ENCODE results near the gene C2CD5.
A peak's percentile ranks its signal among the peaks of the same experiment; 100 is the strongest.

Gene C2CD5

DNA sequence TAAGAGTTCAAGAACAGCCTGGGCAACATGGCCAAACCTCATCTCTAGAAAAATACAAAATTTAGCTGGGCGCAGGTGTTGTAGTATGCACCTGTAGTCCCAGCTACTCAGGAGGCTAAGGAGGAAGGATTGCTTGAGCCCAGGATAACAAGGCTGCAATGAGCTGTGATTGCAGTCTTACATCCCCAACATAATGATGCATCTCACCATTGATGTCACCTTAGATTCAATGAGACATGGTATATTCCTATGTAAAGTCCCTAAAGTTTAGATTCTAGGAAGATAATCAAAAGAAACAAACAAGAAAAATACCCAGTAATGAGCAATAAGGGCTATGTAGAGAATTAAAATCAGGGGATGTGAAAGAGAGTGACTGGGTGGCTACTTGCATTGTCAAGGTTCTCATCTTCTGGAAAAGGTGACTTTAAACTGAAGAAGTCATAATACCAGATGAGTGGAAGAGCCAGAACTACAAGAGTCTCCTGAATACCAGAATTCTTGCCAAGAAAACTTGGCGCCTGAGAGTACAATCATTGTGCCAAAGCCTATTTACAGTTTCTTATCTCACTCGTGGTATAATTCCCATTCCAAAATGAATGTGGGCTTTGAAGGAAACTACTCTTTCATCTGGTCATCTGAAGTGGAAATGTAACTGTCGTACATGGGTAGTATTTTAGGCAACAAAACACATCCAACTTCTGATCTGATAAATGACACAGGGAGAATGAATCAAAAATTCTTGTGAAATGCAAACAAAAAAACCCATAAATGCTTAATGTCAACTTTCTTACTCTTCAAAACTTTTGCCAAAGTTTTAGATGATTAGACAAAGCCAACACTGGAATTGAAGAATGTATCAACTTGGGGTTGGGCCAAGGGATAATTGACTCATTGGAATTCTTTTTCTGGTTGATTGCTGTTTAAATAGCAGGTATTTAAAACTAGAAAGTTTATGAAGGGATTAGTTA lies 128.7 kb downstream of the C2CD5 start:
- DNase-seq (ENCODE audit: low spot score): peak; percentile 8

DNA sequence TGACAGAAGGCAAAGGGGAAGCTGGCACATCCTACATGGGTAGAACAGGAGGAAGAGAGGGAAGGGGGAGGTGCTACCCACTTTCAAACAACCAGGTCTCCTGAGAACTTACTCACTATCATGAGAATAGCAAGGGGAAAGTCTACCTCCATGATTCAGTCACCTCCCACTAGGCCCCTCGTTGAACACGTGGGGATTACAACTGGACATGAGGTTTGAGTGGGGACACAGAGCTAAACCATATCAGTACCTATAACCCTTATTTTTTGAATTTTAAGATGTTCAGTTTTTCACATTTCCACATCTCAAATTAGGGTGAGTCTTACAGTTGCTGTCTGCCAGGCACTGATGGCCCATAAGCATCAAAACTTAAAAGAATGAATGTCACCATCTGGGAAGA lies 129.6 kb downstream of the C2CD5 start:
- DNase-seq (ENCODE audit: low spot score): no peak

DNA sequence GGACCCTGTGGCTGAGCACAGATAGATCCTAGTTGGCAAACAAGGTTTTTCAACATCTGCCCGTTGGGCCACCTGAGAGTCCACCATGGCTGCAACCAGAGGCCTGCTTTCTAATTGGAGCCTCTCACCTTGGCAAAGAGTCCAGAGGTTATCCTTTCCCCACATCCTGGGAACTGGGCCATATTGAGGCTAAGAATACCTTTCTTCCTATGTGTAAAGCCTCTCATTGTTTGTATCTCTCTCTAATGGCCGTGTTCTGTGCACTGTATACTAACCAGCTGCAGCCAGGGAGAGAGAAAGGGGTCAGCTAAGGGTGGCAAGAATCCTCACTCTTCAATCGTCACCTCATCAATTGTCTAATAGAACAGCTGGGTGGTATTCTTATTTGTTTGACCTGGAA lies 130.8 kb downstream of the C2CD5 start:
- no peak for DNase-seq (ENCODE audit: low spot score)

DNA sequence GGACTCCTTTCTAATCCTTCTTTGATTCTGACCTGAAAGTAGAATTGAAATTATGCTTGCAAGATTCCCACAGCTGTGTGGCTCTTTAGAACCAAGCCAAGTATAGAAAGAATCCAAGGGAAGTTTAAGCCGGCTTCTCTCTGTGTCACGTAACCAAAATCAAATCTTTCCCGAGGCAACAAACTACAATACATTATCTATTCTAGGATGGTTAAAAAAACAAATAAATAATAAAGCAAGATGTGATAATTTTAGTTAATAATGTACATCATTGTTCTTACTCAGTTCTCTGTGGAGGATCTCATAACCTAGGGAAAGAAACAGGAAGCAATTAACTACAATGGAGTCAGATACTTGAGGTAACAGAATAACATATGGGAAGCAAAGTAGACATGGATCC lies 131.8 kb downstream of the C2CD5 start:
- DNase-seq (ENCODE audit: low spot score): no peak

DNA sequence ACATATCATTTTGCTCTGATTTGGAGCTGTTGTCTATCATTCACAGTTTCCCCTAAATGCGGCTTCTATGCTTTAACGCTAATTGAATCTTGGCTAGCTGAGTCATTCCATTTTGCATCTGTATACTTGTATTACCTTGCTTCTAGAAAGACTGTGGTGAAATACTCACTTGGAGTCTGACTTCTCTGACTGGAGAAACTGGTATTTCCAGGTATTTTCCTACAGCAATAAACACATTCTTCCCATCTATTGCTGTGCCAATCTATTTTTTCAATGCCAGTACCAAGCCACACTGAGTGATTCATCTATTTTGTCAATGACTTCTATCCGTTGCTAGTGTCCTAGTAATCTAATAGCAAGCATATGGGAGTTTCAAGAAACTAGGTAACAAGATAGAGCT lies 133.9 kb downstream of the C2CD5 start:
- no peak for DNase-seq (ENCODE audit: low spot score)

DNA sequence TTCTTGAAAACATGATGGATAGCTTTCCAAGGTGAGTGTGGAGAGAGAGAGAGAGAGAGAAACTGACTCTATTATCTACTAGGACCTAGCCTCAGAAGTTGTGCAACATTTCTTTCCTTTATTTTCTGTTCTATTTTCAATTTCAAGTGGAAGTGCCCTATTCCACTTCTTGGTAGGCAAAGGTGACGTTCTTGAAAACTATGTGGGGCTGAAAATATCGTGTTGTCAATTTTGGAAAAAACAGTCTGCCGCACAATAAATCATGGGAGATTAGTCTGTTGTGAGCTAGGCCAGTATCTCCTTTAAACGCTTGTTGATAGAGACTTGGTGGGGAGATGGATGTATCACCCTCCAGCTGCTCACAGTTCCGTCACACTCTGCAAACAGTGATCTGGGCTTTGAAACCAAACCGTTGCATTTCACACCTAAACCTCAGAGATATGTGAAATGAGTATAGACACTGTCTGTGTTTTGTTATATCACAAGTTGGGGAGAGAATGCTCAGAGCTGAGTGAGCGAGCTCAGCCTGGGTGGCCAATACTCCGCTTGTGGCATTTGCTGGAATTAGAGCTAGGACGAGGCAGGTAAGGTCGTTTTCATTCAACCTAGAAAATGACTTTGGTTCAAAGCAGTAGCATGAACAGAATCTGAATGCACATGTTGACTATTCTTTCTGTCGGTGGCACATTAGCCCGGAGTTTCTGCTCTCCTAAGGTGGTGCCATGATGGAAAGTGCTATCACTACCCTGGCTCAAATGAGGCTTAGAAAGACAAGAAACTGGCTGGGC lies 134.8 kb downstream of the C2CD5 start:
- DNase-seq (ENCODE audit: low spot score): no peak

DNA sequence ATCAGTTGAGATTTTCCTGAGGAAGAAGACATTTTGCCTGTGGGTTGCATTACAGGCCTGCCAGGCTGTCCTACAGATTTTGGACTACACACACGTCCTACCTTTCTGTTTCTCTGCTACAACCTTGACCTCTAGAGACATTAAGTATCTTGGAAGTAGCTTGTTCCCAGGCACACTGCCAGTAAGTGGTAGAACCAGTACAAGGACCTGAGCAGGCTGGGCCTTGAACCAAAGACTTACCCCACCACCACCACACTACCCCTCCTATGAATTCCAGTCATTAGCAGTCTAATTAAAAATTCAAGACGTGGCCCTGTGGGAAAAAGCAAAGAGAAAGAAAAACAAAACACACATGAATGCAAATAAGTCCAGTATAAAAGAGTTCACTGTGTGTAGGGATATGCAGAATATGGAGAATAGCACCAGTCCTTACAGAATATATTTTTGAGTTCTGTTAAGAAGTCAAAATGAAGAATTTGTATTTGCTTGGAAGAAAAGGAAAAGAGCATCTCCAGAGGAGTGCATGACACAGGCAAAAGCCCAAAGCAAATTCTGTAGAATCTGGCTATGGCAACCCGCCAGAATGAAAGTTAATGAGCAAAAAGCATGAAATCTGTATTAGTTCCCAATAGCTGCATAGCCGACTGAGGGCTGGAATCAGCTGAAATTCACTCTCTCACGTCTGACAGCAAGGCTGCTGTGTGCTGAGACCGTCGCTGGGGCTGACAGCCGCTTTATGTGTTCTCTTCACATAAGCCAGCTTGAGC lies 135.5 kb downstream of the C2CD5 start:
- DNase-seq (ENCODE audit: low spot score): peak; percentile 14

DNA sequence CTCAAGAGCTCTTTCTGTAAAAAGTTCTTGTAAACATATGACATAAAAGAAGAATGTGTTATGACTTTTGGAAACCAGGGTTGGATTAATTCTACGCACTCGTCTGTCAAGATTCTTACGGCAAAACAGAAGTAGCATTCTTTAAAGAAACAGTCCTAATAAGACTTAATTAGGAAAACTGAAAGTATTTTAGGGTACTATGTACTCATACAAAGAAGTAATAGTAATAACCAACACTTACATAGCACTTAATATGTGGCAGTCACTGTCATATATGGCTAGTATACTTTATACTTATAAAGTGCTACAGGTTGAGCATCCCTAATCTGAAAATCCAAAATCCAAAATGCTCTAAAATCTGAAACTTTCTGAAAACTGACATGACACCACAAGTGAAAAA lies 136.9 kb downstream of the C2CD5 start:
- no peak for DNase-seq (ENCODE audit: low spot score)

DNA sequence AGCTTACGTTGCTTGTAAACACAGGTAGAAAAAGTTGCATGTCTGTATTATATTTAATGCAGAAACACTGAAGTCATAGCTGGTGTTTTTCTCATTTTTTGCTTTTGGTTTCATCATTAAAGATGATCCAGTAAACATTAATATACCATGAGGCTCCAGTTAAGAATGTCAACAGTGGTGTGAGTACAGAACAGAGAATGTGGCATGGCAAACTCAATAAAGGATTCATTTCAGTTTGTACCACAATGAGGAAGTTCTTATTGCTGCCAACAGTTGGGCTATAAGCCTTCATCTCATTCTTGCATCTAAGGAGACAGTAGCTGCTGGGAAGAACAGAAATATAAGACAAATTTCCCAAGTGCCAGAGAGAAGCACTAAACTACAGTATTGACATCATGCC lies 137.7 kb downstream of the C2CD5 start:
- no peak for DNase-seq (ENCODE audit: low spot score)

DNA sequence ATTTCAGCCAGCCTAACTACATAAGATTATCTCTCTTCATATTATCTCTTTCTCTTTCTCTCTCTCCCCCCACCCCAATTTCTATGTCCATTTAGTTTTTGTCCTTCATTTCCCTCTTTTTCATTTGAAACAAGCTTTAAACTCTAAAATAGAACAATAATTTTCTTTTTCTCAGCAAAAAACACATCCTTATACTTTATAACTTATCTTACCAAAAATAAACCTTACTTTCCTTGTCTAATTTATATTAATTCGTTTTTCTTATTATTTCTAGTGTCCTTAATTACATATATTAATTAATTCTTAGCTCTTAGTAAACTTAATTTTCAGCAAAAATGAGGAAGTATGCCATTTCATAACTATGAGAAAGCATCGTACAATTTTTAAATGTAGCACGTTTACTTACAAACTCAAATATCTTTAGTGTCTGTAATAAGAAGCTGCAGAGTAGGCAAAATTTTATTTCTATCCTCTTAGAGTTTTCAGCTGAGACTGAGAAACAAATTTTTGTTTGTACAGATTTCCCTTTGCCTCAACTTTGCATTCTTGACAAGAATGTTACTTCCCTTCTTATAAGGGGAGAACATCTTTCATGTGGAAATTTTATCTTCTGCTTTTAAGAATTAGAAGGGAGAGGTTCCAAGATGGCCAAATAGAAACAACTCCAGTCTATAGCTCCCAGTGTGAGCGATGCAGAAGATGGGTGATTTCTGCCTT lies 144.7 kb downstream of the C2CD5 start:
- DNase-seq (ENCODE audit: low spot score): no peak
